ENCODE measurements around the gene GRB7.

DNA sequence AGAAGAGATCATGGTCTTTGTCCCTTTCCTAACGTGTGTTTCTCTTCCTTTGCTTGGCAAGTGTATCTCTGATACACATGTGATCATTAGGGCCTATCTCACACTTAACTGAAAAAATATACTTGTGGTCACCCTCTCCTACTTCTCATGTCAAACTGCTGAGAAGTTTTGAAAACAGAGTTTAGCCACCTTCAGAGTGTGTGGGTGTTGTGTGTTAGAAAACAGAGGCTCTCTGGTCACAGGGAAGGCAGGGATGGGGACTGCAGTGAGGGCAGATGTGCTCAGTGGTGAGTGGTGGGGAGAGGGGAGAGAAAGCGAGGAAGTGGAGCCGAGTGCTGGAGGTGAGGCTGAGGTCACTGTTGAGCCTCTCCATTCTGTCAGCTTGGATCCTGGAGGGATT, 29.4 kb downstream of the GRB7 start:
- TF ChIP-seq EZH2phosphoT487 (IDR thresholded peaks at IDR 0.05; ENCODE audit: low read depth, severe bottlenecking, unreplicated experiment) (no peak), EZH2 (IDR thresholded peaks at IDR 0.05; ENCODE audit: borderline replicate concordance) (no peak)
- TF ChIP-seq, protein P1, sequence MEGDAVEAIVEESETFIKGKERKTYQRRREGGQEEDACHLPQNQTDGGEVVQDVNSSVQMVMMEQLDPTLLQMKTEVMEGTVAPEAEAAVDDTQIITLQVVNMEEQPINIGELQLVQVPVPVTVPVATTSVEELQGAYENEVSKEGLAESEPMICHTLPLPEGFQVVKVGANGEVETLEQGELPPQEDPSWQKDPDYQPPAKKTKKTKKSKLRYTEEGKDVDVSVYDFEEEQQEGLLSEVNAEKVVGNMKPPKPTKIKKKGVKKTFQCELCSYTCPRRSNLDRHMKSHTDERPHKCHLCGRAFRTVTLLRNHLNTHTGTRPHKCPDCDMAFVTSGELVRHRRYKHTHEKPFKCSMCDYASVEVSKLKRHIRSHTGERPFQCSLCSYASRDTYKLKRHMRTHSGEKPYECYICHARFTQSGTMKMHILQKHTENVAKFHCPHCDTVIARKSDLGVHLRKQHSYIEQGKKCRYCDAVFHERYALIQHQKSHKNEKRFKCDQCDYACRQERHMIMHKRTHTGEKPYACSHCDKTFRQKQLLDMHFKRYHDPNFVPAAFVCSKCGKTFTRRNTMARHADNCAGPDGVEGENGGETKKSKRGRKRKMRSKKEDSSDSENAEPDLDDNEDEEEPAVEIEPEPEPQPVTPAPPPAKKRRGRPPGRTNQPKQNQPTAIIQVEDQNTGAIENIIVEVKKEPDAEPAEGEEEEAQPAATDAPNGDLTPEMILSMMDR (IDR thresholded peaks at IDR 0.05; ENCODE audit: poor library complexity) = no peak

Data from hepatocyte (in vitro differentiated cells).